Measurements from ENCODE around the gene CDT1.

DNA sequence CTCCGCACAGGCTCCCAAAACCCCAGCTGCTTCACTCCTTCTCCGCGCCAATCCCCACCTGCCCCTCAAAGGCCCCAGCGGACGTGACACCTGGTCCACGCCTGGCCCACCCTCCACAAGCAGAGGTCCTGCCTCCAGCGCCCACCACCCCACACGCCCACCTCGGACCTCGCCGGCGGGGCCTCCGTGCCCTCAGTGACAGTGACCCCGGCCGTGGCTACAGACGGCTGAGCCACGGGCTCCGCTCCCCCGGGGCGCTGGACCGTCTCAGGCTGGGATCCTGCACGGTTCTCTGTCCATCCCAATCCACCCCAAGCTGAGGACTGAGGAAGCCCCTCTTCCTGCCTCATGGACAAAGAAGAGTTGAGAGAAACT is 43.6 kb upstream of the CDT1 start:
- TF ChIP-seq EZH2 (IDR thresholded peaks at IDR 0.05; ENCODE audit: insufficient read depth, poor library complexity, severe bottlenecking) (no peak), EZH2phosphoT487 (IDR thresholded peaks at IDR 0.05; ENCODE audit: insufficient read depth, low read depth) (no peak)
